ENCODE measurements around the gene TAAR5. TPM values are rescaled to one million over a fixed set of nuclear protein-coding genes. Genes with fewer than 3 reads are reported as not detected.
A peak's percentile ranks its signal among the peaks of the same experiment; 100 is the strongest.

The TAAR5 gene
- total and polyA plus RNA-seq, 2 of the 8 experiments (the other 6 are each of a cell fraction or from before 2014, with no cell fraction given), result not detected

DNA sequence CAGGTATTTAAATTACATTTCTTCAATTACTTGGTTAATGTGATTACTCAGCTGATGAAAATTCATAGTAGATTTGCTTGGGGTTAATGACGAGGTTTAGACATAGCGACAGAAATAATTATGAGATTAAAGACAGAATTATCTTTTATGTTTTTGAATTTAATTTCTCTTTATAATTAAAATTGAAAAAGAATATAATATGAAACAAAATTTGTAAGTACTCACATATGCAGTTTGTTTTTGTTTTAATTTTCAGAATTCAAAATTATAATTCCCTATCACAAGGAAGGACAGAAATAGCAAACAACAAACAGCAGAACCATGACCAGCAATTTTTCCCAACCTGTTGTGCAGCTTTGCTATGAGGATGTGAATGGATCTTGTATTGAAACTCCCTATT is 37.2 kb downstream of the TAAR5 start, which contains the start of gene TAAR8:
Gene TAAR8 (plus strand): TSS at position 301 of the 400 bp plus-strand sequence. CDS start 21 bp downstream, at position 322.
- Histone ChIP-seq H3K18ac (ENCODE audit: extremely low read depth, low read length) (peak within 1 kb of the TSS; percentile 2; the same call in 1 of the 2 replicates), H2BK15ac (ENCODE audit: low read length) (no peak within 1 kb of the TSS; the same call in 1 of the 2 replicates), H3K27me3 (replicated peaks in 1 of 4; ENCODE audit: control insufficient read depth in 3 of 4, extremely low read depth in 1 of 4, insufficient read depth in 3 of 4, low read length in 3 of 4) (no peaks in the 10 kb centered on the region), H2BK5ac (ENCODE audit: low read depth, low read length) (no peak within 1 kb of the TSS), H3K14ac (ENCODE audit: insufficient read length) (no peak within 1 kb of the TSS), H4K20me1 (replicated peaks in 1 of 2; ENCODE audit: control insufficient read depth in 1 of 2, insufficient read depth in 2 of 2, low read length in 2 of 2) (no peaks in the 10 kb centered on the region), H3K4ac (replicated peaks; ENCODE audit: insufficient read length, low read depth, low read length) (no peak within 1 kb of the TSS), H4K5ac (ENCODE audit: insufficient read length, low read depth, low read length) (no peak within 1 kb of the TSS), H4K8ac (ENCODE audit: extremely low read depth, insufficient read depth, low read length) (no peak within 1 kb of the TSS), H3K79me2 (ENCODE audit: control insufficient read depth in 1 of 2, insufficient read depth in 2 of 2, low read length in 2 of 2) (no peaks in the 10 kb centered on the region), H3K79me1 (ENCODE audit: low read depth, low read length) (no peaks in the 10 kb centered on the region), H3K4me3 (ENCODE audit: extremely low read depth in 1 of 4, insufficient read depth in 2 of 4, low read depth in 3 of 4, low read length in 4 of 4) (no peak within 1 kb of the TSS), H3K23ac (ENCODE audit: insufficient read length) (no peak within 1 kb of the TSS), H3K36me3 (ENCODE audit: control insufficient read depth in 2 of 4, insufficient read depth in 4 of 4, low read length in 3 of 4) (no peaks in the 10 kb centered on the region), H3K27ac (ENCODE audit: low read depth, low read length) (no peak within 1 kb of the TSS), H3K56ac (replicated peaks; ENCODE audit: insufficient read length, low read depth, low read length) (no peak within 1 kb of the TSS), H3K9ac (replicated peaks in 1 of 4; ENCODE audit: extremely low read depth in 1 of 4, low read depth in 3 of 4, low read length in 3 of 4) (no peak within 1 kb of the TSS), H2BK120ac (replicated peaks; ENCODE audit: low read depth, low read length) (no peak within 1 kb of the TSS), H3K4me1 (replicated peaks in 1 of 4; ENCODE audit: control insufficient read depth in 3 of 4, insufficient read depth in 4 of 4, low read length in 3 of 4) (peaks cover 2 to 7% (median 5%) of the 10 kb centered on the region in 4 experiments; a peak in 5 of 7 replicates), H4K91ac (replicated peaks; ENCODE audit: insufficient read length, low read length) (no peak within 1 kb of the TSS), H3K23me2 (ENCODE audit: low read depth, low read length) (no peaks in the 10 kb centered on the region), H2AK5ac (ENCODE audit: low read depth, low read length) (no peak within 1 kb of the TSS), H3K4me2 (ENCODE audit: insufficient read depth in 1 of 2, low read depth in 2 of 2, low read length in 2 of 2) (no peak within 1 kb of the TSS), H3K9me3 (ENCODE audit: insufficient read depth in 2 of 2, low read depth in 1 of 2, low read length in 1 of 2) (no peaks in the 10 kb centered on the region), H2BK20ac (ENCODE audit: low read length) (no peak within 1 kb of the TSS; the same call in 1 of the 2 replicates), H2BK12ac (ENCODE audit: low read depth, low read length) (peak within 1 kb of the TSS; percentile 78; the same call in 1 of the 2 replicates), H2AFZ (ENCODE audit: low read length) (peak within 1 kb of the TSS; percentile 96)
- no peak for DNase-seq (ENCODE audit: low read depth in 1 of 2, low spot score in 2 of 2)
- FAIRE-seq, result no peak
- POLR2A ChIA-PET (ENCODE audit: partially characterized antibody), result no interaction called here
- CTCF ChIA-PET (ENCODE audit: partially characterized antibody), result interaction anchor here (1.0 to 2.5 kb wide), 6 partner anchors 9 to 255 kb away, joined by 3 to 6 read pairs (median 4); no protein-coding TSS in a partner anchor
- 92% methylated on average over 2 of the region's 2 CpGs; no CpG with 5 or more reads in 1 of the 2 experiments for WGBS, 2 experiments (ENCODE audit: extremely low coverage in 1 of 2, insufficient coverage in 1 of 2, insufficient read length in 1 of 2, insufficient replicate concordance in 2 of 2, low coverage in 1 of 2, low lambda C conversion rate in 2 of 2, missing lambda C conversion rate in 1 of 2)
- no peak for TF ChIP-seq RXRA (IDR thresholded peaks at IDR 0.05; ENCODE audit: insufficient read depth, low read depth, low read length)
- TF ChIP-seq, protein P1, sequence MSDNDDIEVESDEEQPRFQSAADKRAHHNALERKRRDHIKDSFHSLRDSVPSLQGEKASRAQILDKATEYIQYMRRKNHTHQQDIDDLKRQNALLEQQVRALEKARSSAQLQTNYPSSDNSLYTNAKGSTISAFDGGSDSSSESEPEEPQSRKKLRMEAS (IDR thresholded peaks at IDR 0.05), result no peak
- no peak for TF ChIP-seq SUZ12 (IDR thresholded peaks at IDR 0.05; ENCODE audit: low read length)
- no peak for TF ChIP-seq KDM1A (IDR thresholded peaks at IDR 0.05; ENCODE audit: borderline replicate concordance, low read length)
- TF ChIP-seq NANOG (IDR thresholded peaks at IDR 0.05; ENCODE audit: insufficient read depth, low read depth, low read length, poor library complexity, severe bottlenecking), result no peak
- TF ChIP-seq CHD1 (IDR thresholded peaks at IDR 0.05; ENCODE audit: low read depth, low read length), result no peak
- TF ChIP-seq POLR2AphosphoS5 (IDR thresholded peaks at IDR 0.05; ENCODE audit: low read depth, low read length), result no peak
- TF ChIP-seq TBP (IDR thresholded peaks at IDR 0.05; ENCODE audit: low read depth, low read length), result no peak
- TF ChIP-seq, protein P2, sequence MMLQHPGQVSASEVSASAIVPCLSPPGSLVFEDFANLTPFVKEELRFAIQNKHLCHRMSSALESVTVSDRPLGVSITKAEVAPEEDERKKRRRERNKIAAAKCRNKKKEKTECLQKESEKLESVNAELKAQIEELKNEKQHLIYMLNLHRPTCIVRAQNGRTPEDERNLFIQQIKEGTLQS (IDR thresholded peaks at IDR 0.05; ENCODE audit: insufficient read depth, low read depth, low read length), result no peak
- TF ChIP-seq HDAC2 (IDR thresholded peaks at IDR 0.05; ENCODE audit: borderline replicate concordance in 1 of 2, low read depth in 2 of 2, low read length in 2 of 2), result no peak
- no peak for TF ChIP-seq BACH1 (IDR thresholded peaks at IDR 0.05; ENCODE audit: low read length)
